K562 (cell line): ENCODE measurements around the gene GRIK2. TPM values are rescaled to one million over a fixed set of nuclear protein-coding genes. Genes with fewer than 3 reads are reported as not detected.

Experiments
- ATAC-seq: fragments of 200-7000 bp; cut with Tn5 transposase; 3 replicates; pipeline ENCODE4 v1.9.1; 2020; ENCODE audit warnings: moderate library complexity
- BruUV-seq: library from RNA; stranded (reverse); fragments of 400-500 nt; replicated peaks from 2 replicates; lab custom pipeline; 2021; lab: Mats Ljungman, UMichigan
- CTCF ChIA-PET: fragments of 300-600 bp; formaldehyde crosslinking; extraction: SDS; loops from one replicate; lab custom pipeline; 2021; ENCODE audit warnings: low intra/inter-chr PET ratio; lab: Yijun Ruan, JAX
- POLR2A ChIA-PET: fragments of 300-600, 350-650 bp; sonication (Branson Sonifier 250); formaldehyde crosslinking; extraction: SDS; loops from one replicate; lab custom pipeline; 2021; ENCODE audit warnings: antibody characterized with exemption, inconsistent platforms; lab: Yijun Ruan, JAX
- DNase-seq, 4 experiments: peaks; one replicate each; pipeline versions ENCODE4 v3.0.0 to v3.0.0-alpha.2; 2011 to 2018; ENCODE audit warnings: low spot score in 3 of 4, mixed read lengths in 3 of 4; ENCODE audit errors: extremely low read depth in 1 of 4
- FAIRE-seq: peaks from 2 replicates; lab custom pipeline; 2011; peaks lifted over from hg19 to GRCh38; lab: Jason Lieb, UNC
- H2AFZ ChIP-seq: 2 replicates; pipeline ENCODE4 v1.6.0; 2011; ENCODE audit warnings: low read depth, low read length, control low read depth, inconsistent platforms
- H3K27ac ChIP-seq: fragments of 200-600 bp; 3 replicates; pipeline ENCODE4 v1.8.0; 2011; ENCODE audit warnings: low read depth, mild to moderate bottlenecking, control low read depth, inconsistent platforms, low read length, moderate library complexity, mixed read lengths; ENCODE audit errors: extremely low read depth
- H3K27me3 ChIP-seq, 2 experiments: fragments of 300-600 bp in 1 of 2; 2 replicates in 1 of 2; 3 replicates in 1 of 2; pipeline versions ENCODE4 v1.6.0 to v1.8.0; 2011; ENCODE audit warnings: inconsistent platforms in 2 of 2, low read length in 2 of 2, mild to moderate bottlenecking in 1 of 2, mixed read lengths in 1 of 2, moderate library complexity in 1 of 2; ENCODE audit not compliant: control insufficient read depth in 2 of 2, insufficient read depth in 2 of 2
- H3K36me3 ChIP-seq: fragments of 300-600 bp; 3 replicates; pipeline ENCODE4 v1.8.0; 2011; ENCODE audit warnings: mild to moderate bottlenecking, low read length, inconsistent platforms; ENCODE audit not compliant: control insufficient read depth, insufficient read depth
- H3K4me1 ChIP-seq, 2 experiments: fragments of 200-600 bp in 1 of 2; replicated peaks in 1 of 2; 2 replicates in 1 of 2; 3 replicates in 1 of 2; pipeline versions ENCODE4 v1.5.1 to v1.8.0; 2011; ENCODE audit warnings: inconsistent platforms in 2 of 2, low read length in 2 of 2, mild to moderate bottlenecking in 1 of 2, mixed read lengths in 1 of 2, moderate library complexity in 1 of 2; ENCODE audit not compliant: control insufficient read depth in 2 of 2, insufficient read depth in 2 of 2
- H3K4me2 ChIP-seq: 2 replicates; pipeline ENCODE4 v1.6.1; 2011; ENCODE audit warnings: low read length, control low read depth, inconsistent platforms, mixed read lengths; ENCODE audit not compliant: insufficient read depth
- H3K4me3 ChIP-seq: fragments of 200-600 bp; sonication (generic), shearing (Covaris generic); 2 replicates; pipeline ENCODE4 v1.5.1; 2016; ENCODE audit warnings: control low read depth, inconsistent platforms
- H3K79me2 ChIP-seq: fragments of 200-600 bp; 3 replicates; pipeline ENCODE4 v1.8.0; 2011; ENCODE audit warnings: low read length, inconsistent platforms; ENCODE audit not compliant: control insufficient read depth, insufficient read depth
- H3K9ac ChIP-seq, 2 experiments: 2 replicates each; pipeline versions ENCODE4 v1.6.0 to v1.6.1; 2011; ENCODE audit warnings: low read depth in 2 of 2, low read length in 2 of 2, control low read depth in 1 of 2, inconsistent platforms in 1 of 2, mild to moderate bottlenecking in 1 of 2, mixed read lengths in 1 of 2; ENCODE audit not compliant: insufficient read depth in 1 of 2
- H3K9me1 ChIP-seq: one replicate; pipeline ENCODE4 v1.6.0; 2011; ENCODE audit warnings: inconsistent platforms, mild to moderate bottlenecking, low read length, moderate library complexity; ENCODE audit not compliant: control insufficient read depth, insufficient read depth
- H3K9me3 ChIP-seq: replicated peaks from 2 replicates; pipeline ENCODE4 v1.5.1; 2011; ENCODE audit warnings: low read depth, low read length, inconsistent platforms; ENCODE audit not compliant: control insufficient read depth, insufficient read depth
- H4K20me1 ChIP-seq: replicated peaks from 2 replicates; pipeline ENCODE4 v1.6.1; 2011; ENCODE audit warnings: low read length, inconsistent platforms, mixed read lengths; ENCODE audit not compliant: control insufficient read depth, insufficient read depth
- BRD9 ChIP-seq: fragments of 450-650 bp; IDR thresholded peaks from 2 replicates; pipeline ENCODE4 v1.6.1; 2018; ENCODE audit warnings: low read depth; ENCODE audit not compliant: partially characterized antibody
- CTBP1 ChIP-seq: fragments of 450-650 bp; IDR thresholded peaks from 2 replicates; pipeline ENCODE4 v1.6.1; 2016; ENCODE audit warnings: borderline replicate concordance
- MYBL2 ChIP-seq, 2 experiments: fragments of 450-650 bp in 1 of 2; sonication (generic) in 1 of 2; formaldehyde crosslinking in 1 of 2; IDR thresholded peaks; 2 replicates each; pipeline versions ENCODE4 v1.6.1 to v1.8.1; 2017 to 2022; ENCODE audit warnings: borderline replicate concordance in 1 of 2, inconsistent platforms in 1 of 2, low read depth in 1 of 2, mild to moderate bottlenecking in 1 of 2, missing genetic modification reagents in 1 of 2, moderate library complexity in 1 of 2
- PCBP2 ChIP-seq: fragments of 200-400 bp; formaldehyde crosslinking; IDR thresholded peaks from 2 replicates; pipeline ENCODE4 v1.6.1; 2018; ENCODE audit warnings: low read length, low read depth, mild to moderate bottlenecking, moderate library complexity; ENCODE audit not compliant: poor library complexity, severe bottlenecking
- THRA ChIP-seq: fragments of 450-650 bp; IDR thresholded peaks from 2 replicates; pipeline ENCODE4 v1.6.1; 2017; ENCODE audit warnings: mild to moderate bottlenecking, moderate library complexity
- ZBTB17 ChIP-seq: fragments of 450-650 bp; formaldehyde crosslinking; IDR thresholded peaks from 2 replicates; pipeline ENCODE4 v1.4.0; 2020; ENCODE audit warnings: mild to moderate bottlenecking
- ZNF143 ChIP-seq: sonication (generic); formaldehyde crosslinking; IDR thresholded peaks from 2 replicates; pipeline ENCODE4 v1.9.0; 2022; ENCODE audit warnings: mild to moderate bottlenecking, missing genetic modification reagents
- ZNF280A ChIP-seq: fragments of 450-650 bp; IDR thresholded peaks from 2 replicates; pipeline ENCODE4 v1.6.1; 2018; ENCODE audit warnings: mild to moderate bottlenecking, low read depth; ENCODE audit not compliant: partially characterized antibody
- WGBS: fragments of 100-300 bp; shearing (Covaris generic); methylation state at CpG from one replicate; pipeline ENCODE4 v1.1.6; 2016; ENCODE audit warnings: low coverage, mixed read lengths; ENCODE audit not compliant: insufficient coverage; ENCODE audit errors: missing lambda C conversion rate; 5-methylcytosine and 5-hydroxymethylcytosine counted together
- in situ Hi-C: fragments of 300-500 bp; cut with MboI; formaldehyde crosslinking; loops from 4 replicates; pipeline ENCODE4 v1.15.0; 2018; ENCODE audit warnings: inconsistent platforms, mixed read lengths
- intact Hi-C: fragments of 100-400 bp; cut with micrococcal nuclease; formaldehyde crosslinking; loops from 2 replicates; pipeline ENCODE4 v1.14.2; 2022
- polyA plus RNA-seq, 8 experiments: library from polyadenylated mRNA; depleted of rRNA in 4 of 8; stranded (reverse) in 5 of 8; unstranded in 3 of 8; fragments of >200 nt; fragmentation: Nextera tagmentation in 2 of 8; fragmentation: Illumina TruSeq in 1 of 8; extraction: Ambion mirVana in 2 of 8; extraction: Trizol in 1 of 8; gene quantifications; 2 replicates each; pipeline versions ENCODE4 v1.2.1 to v1.2.3, GENCODE V29; 2011 to 2014; ENCODE audit warnings: inconsistent platforms in 1 of 8, missing spikeins in 1 of 8
- total RNA-seq, 7 experiments: library from RNA; depleted of rRNA in 6 of 7; stranded (reverse); fragments of >200 nt in 6 of 7; fragmentation: Illumina TruSeq in 2 of 7; extraction: Trizol in 2 of 7; gene quantifications; 2 replicates each; pipeline versions ENCODE4 v1.2.1 to v1.2.3, GENCODE V29; 2011 to 2021; ENCODE audit warnings: low replicate concordance in 1 of 7

Gene GRIK2
- total and polyA plus RNA-seq, 9 of the 15 experiments (the other 6 are each of a cell fraction or from before 2014, with no cell fraction given), result not detected

- TF ChIP-seq ZNF280A (no peak), ZBTB17 (CRISPR knock-in tag) (no peak)
- TF ChIP-seq, all 486 proteins: peak for 0
These were observed 51.2 kb downstream of the GRIK2 start (continued) for GRCh38 chr6:101444717-101445116.

- Histone ChIP-seq H3K36me3 (no peaks in the 10 kb centered on the region), H3K9me1 (no peaks in the 10 kb centered on the region), H2AFZ (no peak overlapping the region), H3K4me1 (no peaks in the 10 kb centered on the region), H3K9me3 (no peaks in the 10 kb centered on the region)
- POLR2A ChIA-PET, result no interaction called here
- WGBS, result 0% methylated on average over 2 of the region's 2 CpGs
- TF ChIP-seq BRD9 (no peak), MYBL2 (IDR thresholded peaks at IDR 0.05; ENCODE audit: low read depth) (no peak), MYBL2 (CRISPR knock-in tag; IDR thresholded peaks at IDR 0.05; ENCODE audit: borderline replicate concordance) (no peak), THRA (no peak), PCBP2 (no peak), CTBP1 (no peak), ZNF143 (no peak)
- TF ChIP-seq, all 486 proteins: peak for 0
- Histone ChIP-seq H3K4me2 (no peak overlapping the region), H3K79me2 (no peaks in the 10 kb centered on the region), H3K4me3 (no peak overlapping the region), H3K9ac (no peak overlapping the region), H3K27ac (no peak overlapping the region), H3K27me3 (no peaks in the 10 kb centered on the region), H4K20me1 (no peaks in the 10 kb centered on the region)
- in situ Hi-C loops (no loop called here), intact Hi-C loops (no loop called here)
- ATAC-seq, result no peak
- no peak for FAIRE-seq
- CTCF ChIA-PET, result no interaction called here
- no TSS peak for BruUV-seq
- DNase-seq, result no peak
These were observed 52.0 kb downstream of the GRIK2 start for GRCh38 chr6:101445527-101445926.
